SK-N-SH (cell line): ENCODE data around the gene WBP1. TPM values are rescaled to one million over a fixed set of nuclear protein-coding genes. Genes with fewer than 3 reads are reported as not detected.

Source experiments
- CTCF ChIA-PET: fragments of 300-600, 350-600 bp; formaldehyde crosslinking; extraction: SDS; loops from one replicate; lab custom pipeline; 2021; lab: Yijun Ruan, JAX
- POLR2A ChIA-PET: fragments of 350-600 bp; sonication (Branson Sonifier 250); formaldehyde crosslinking; extraction: SDS; loops from one replicate; lab custom pipeline; 2020; ENCODE audit warnings: antibody characterized with exemption, inconsistent platforms; lab: Yijun Ruan, JAX
- DNase-seq: peaks from one replicate; pipeline ENCODE4 v3.0.0; 2012
- H2AFZ ChIP-seq: fragments of 200-600 bp; sonication (generic); 2 replicates; pipeline ENCODE4 v1.8.1; 2016; ENCODE audit warnings: antibody characterized with exemption, mild to moderate bottlenecking, low read depth
- H3F3A ChIP-seq: fragments of 200-600 bp; sonication (generic); replicated peaks from 2 replicates; pipeline ENCODE3; 2016; ENCODE audit warnings: antibody characterized with exemption, mild to moderate bottlenecking; ENCODE audit not compliant: insufficient read depth
- H3K27ac ChIP-seq, 2 experiments: fragments of 200-500 bp in 1 of 2; fragments of 200-600 bp in 1 of 2; sonication (Bioruptor generic) in 1 of 2; sonication (generic), shearing (Covaris generic) in 1 of 2; 2 replicates each; pipeline versions ENCODE4 v1.5.1 to v1.6.1; 2014 to 2016; ENCODE audit warnings: low read depth in 2 of 2, inconsistent platforms in 1 of 2, low read length in 1 of 2, mild to moderate bottlenecking in 1 of 2, mixed read lengths in 1 of 2
- H3K27me3 ChIP-seq: fragments of 200-600 bp; sonication (generic), shearing (Covaris generic); 2 replicates; pipeline ENCODE4 v1.6.1; 2016; ENCODE audit warnings: mixed run types; ENCODE audit not compliant: insufficient read depth
- H3K36me3 ChIP-seq, 2 experiments: fragments of 200-500 bp in 1 of 2; fragments of 200-600 bp in 1 of 2; sonication (Bioruptor generic) in 1 of 2; sonication (generic) in 1 of 2; replicated peaks in 1 of 2; 2 replicates each; pipeline versions ENCODE3 to v1.5.1; 2014 to 2016; ENCODE audit warnings: low read length in 1 of 2, mild to moderate bottlenecking in 1 of 2; ENCODE audit not compliant: insufficient read depth in 2 of 2, control insufficient read depth in 1 of 2
- H3K4me1 ChIP-seq, 2 experiments: fragments of 200-500 bp in 1 of 2; fragments of 200-600 bp in 1 of 2; sonication (Bioruptor generic) in 1 of 2; sonication (generic), shearing (Covaris generic) in 1 of 2; 2 replicates each; pipeline versions ENCODE4 v1.5.1 to v1.6.1; 2014 to 2016; ENCODE audit warnings: low read depth in 1 of 2, low read length in 1 of 2, mixed run types in 1 of 2; ENCODE audit not compliant: insufficient read depth in 2 of 2, control insufficient read depth in 1 of 2
- H3K4me2 ChIP-seq: fragments of 200-600 bp; sonication (generic), shearing (Covaris generic); 2 replicates; pipeline ENCODE4 v1.6.1; 2017; ENCODE audit warnings: mixed run types
- H3K4me3 ChIP-seq, 2 experiments: fragments of 200-500 bp in 1 of 2; fragments of 200-600 bp in 1 of 2; sonication (Bioruptor generic) in 1 of 2; sonication (generic), shearing (Covaris generic) in 1 of 2; 2 replicates each; pipeline versions ENCODE4 v1.5.1 to v1.8.1; 2014 to 2016; ENCODE audit warnings: low read depth in 2 of 2, inconsistent platforms in 1 of 2, low read length in 1 of 2, mild to moderate bottlenecking in 1 of 2, mixed read lengths in 1 of 2, moderate library complexity in 1 of 2
- H3K79me2 ChIP-seq: fragments of 200-600 bp; sonication (generic); 2 replicates; pipeline ENCODE4 v1.8.1; 2017; ENCODE audit warnings: mild to moderate bottlenecking; ENCODE audit not compliant: insufficient read depth
- H3K9ac ChIP-seq: fragments of 200-600 bp; sonication (generic); 2 replicates; pipeline ENCODE4 v1.6.1; 2017; ENCODE audit warnings: mixed run types
- H3K9me2 ChIP-seq: fragments of 200-600 bp; sonication (generic); 2 replicates; pipeline ENCODE4 v1.6.1; 2017; ENCODE audit warnings: mixed run types
- H3K9me3 ChIP-seq: fragments of 200-600 bp; sonication (generic); 2 replicates; pipeline ENCODE4 v1.6.1; 2017; ENCODE audit warnings: mixed run types, mild to moderate bottlenecking, moderate library complexity
- H4K20me1 ChIP-seq: fragments of 200-600 bp; sonication (generic); 2 replicates; pipeline ENCODE4 v1.6.1; 2017; ENCODE audit warnings: mild to moderate bottlenecking, mixed run types; ENCODE audit not compliant: insufficient read depth
- CHD2 ChIP-seq: fragments of 150-350 bp; IDR thresholded peaks from 2 replicates; pipeline ENCODE4 v1.6.1; 2018; ENCODE audit warnings: low read length; ENCODE audit not compliant: partially characterized antibody
- CTCF ChIP-seq: fragments of 200-600 bp; sonication (generic); IDR thresholded peaks from 2 replicates; pipeline ENCODE4 v1.6.1; 2017; ENCODE audit warnings: antibody characterized with exemption, mild to moderate bottlenecking, moderate library complexity
- EZH2phosphoT487 ChIP-seq: fragments of 200-600 bp; sonication (generic); IDR thresholded peaks from 2 replicates; pipeline ENCODE4 v1.6.1; 2017; ENCODE audit warnings: low read depth, mixed run types, mild to moderate bottlenecking, antibody characterized with exemption, moderate library complexity, borderline replicate concordance
- GABPA ChIP-seq: IDR thresholded peaks from 2 replicates; pipeline ENCODE4 v1.4.0; 2012; ENCODE audit warnings: low read depth, mild to moderate bottlenecking
- IRF3 ChIP-seq: fragments of 150-350 bp; IDR thresholded peaks from 2 replicates; pipeline ENCODE4 v1.6.1; 2016; ENCODE audit warnings: mild to moderate bottlenecking, low read depth, low read length
- NRF1 ChIP-seq: IDR thresholded peaks from 2 replicates; pipeline ENCODE4 v1.6.1; 2012; ENCODE audit warnings: low read depth, mild to moderate bottlenecking, low read length
- RCOR1 ChIP-seq: fragments of 150-350 bp; IDR thresholded peaks from 2 replicates; pipeline ENCODE4 v1.6.1; 2017; ENCODE audit warnings: antibody characterized with exemption, low read length
- SMC3 ChIP-seq: IDR thresholded peaks from 2 replicates; pipeline ENCODE4 v1.6.1; 2012; ENCODE audit warnings: low read depth, low read length, improper control_type of control experiment
- YY1 ChIP-seq: IDR thresholded peaks from 2 replicates; pipeline ENCODE4 v1.4.0; 2012; ENCODE audit warnings: low read depth, mild to moderate bottlenecking
- WGBS: methylation state at CpG from one replicate; pipeline ENCODE4 v1.1.6; 2017; ENCODE audit warnings: low lambda C conversion rate; 5-methylcytosine and 5-hydroxymethylcytosine counted together
- polyA plus RNA-seq, 3 experiments: library from polyadenylated mRNA; depleted of rRNA; stranded (reverse); fragments of >200 nt; gene quantifications; 2 replicates each; pipeline ENCODE4 v1.2.3, GENCODE V29; 2012

WBP1 gene
- polyA plus RNA-seq, 1 of the 3 experiments (the other 2 are of a cell fraction): 184 TPM

DNA sequence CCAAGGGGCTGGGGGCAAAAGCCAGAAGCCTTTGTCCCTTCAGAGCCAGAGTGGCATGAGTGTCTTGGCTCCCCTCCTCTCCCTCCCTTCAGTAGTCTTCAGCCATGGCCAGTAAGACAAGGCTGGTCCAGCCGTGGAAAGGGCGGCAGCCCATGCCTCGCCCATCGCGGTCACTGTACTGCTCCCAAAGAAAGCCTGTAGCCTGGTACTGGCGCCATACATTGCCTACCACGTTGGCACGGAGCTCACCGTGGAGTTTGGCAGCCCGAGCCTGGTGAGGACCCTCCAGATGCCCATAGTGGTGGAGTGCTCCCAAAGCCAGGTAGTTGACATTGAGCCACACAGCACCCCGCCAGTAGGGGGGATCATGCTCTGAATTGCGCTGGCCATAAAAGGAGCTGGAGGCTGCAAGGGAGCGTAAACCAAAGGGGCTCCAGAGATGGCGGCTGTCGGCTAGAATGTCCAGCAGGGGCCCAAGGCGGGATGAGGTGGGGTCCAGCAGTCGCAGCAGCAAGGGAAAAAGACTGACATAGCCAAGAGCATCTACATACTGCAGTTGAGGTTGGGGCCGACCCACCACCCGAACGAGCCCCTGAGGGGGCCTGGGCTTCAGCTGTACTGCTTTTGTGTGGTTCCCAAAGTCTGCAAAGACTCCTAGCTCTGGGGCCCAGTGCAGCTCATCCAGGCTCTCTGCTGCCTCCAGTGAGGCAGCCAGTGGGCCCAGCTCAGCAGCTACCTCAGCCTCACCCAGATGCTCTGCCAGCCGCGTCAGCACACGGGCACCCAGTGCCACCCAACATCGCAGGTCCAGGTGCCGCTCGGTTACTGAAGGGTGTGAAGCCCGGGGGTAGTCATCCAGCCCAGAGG is 3.2 kb downstream of the WBP1 start:
- H3K27me3 ChIP-seq: no peaks in the 10 kb centered on the region
- H3K36me3 ChIP-seq: peaks cover 0 to 28% of the 10 kb centered on the region in 2 experiments
- H4K20me1 ChIP-seq: no peaks in the 10 kb centered on the region
- ChIA-PET CTCF (interaction anchor here (1.1 to 1.2 kb wide), 2 partner anchors 8 to 127 kb away, joined by 3 to 4 read pairs; no protein-coding TSS in a partner anchor), POLR2A (interaction anchor here (2.1 to 5.9 kb wide), 2 partner anchors 13 to 20 kb away, joined by 8 to 60 read pairs; partner anchors contain the start of gene MRPL53)
- peaks cover 5 to 30% of the 10 kb centered on the region in 2 experiments; a peak in 2 of 4 replicates for H3K4me1 ChIP-seq
- no peak overlapping the region for H2AFZ ChIP-seq
- no peak overlapping the region for H3K9ac ChIP-seq
- H3F3A ChIP-seq: peaks cover 6% of the 10 kb centered on the region
- peaks cover 49% of the 10 kb centered on the region for H3K79me2 ChIP-seq
- H3K4me3 ChIP-seq: no peak overlapping the region
- 92% methylated on average over 15 of the region's 27 CpGs for WGBS
- H3K27ac ChIP-seq: no peak overlapping the region; a peak in 1 of 4 replicates
- H3K9me2 ChIP-seq: no peaks in the 10 kb centered on the region
- no peak overlapping the region for H3K4me2 ChIP-seq
- TF ChIP-seq CHD2 (no peak), CTCF (peak; percentile 37)
- H3K9me3 ChIP-seq: no peaks in the 10 kb centered on the region
- DNase-seq: peak; percentile 41

DNA sequence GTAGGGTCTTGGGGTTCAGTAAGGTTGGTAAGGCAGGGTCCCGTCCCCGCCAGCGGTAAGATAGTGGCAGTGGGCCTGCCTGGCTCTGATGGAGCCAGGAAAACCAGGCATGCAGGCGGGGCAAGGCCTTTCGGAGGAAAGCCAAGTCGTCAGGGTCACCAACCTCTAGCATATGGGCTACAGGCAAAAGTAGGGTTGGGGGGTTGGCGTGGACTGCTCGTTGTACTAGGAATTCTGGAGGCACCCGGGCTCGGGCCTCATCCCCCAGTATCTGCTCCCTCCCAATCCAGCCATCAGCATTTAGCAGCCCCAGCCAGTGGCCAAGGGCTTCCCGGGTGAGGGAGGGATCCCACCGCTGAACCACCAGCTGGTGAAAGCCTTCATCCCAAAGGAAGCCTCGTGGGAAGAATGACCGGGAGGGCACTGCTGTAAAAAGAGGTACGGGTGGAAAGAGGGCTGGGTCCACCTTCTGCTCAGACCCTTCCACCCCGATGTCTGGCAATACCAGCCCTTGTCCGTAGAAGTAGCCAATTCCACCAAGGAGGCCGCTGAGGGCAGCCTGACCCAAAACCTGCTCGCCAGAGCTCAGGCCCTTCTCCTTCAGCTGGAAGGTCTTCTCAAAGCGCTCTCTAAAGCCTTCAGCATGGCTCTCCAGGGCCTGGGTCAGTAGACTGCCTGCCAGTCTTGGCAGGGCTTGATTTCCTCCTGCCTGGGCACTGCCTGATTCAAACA is 4.0 kb downstream of the WBP1 start:
- no peaks in the 10 kb centered on the region for H3K9me2 ChIP-seq
- peaks cover 0 to 28% of the 10 kb centered on the region in 2 experiments for H3K36me3 ChIP-seq
- CTCF ChIA-PET: interaction anchor here (1.0 to 1.2 kb wide), 2 partner anchors 9 to 125 kb away, joined by 3 to 4 read pairs; no protein-coding TSS in a partner anchor
- H3K9me3 ChIP-seq: no peaks in the 10 kb centered on the region
- POLR2A ChIA-PET: interaction anchor here (2.1 to 5.9 kb wide), 2 partner anchors 12 to 19 kb away, joined by 8 to 60 read pairs; partner anchors contain the start of gene MRPL53
- no peak overlapping the region for H3K9ac ChIP-seq
- H3F3A ChIP-seq: peaks cover 10% of the 10 kb centered on the region
- no peak for DNase-seq
- H3K4me2 ChIP-seq: no peak overlapping the region
- H3K79me2 ChIP-seq: peaks cover 47% of the 10 kb centered on the region
- H3K27me3 ChIP-seq: no peaks in the 10 kb centered on the region
- H4K20me1 ChIP-seq: no peaks in the 10 kb centered on the region
- H3K27ac ChIP-seq: no peak overlapping the region; a peak in 1 of 4 replicates
- no peak overlapping the region for H2AFZ ChIP-seq
- peaks cover 5 to 22% of the 10 kb centered on the region in 2 experiments; a peak in 1 of 4 replicates for H3K4me1 ChIP-seq
- 89% methylated on average over 7 of the region's 20 CpGs for WGBS
- TF ChIP-seq NRF1: no peak
- no peak for TF ChIP-seq RCOR1
- no peak for TF ChIP-seq EZH2phosphoT487
- no peak for TF ChIP-seq IRF3
- TF ChIP-seq GABPA: no peak
- no peak for TF ChIP-seq YY1
- TF ChIP-seq SMC3: no peak
- no peak overlapping the region for H3K4me3 ChIP-seq
